H1 (cell line): ENCODE measurements around the gene COL5A1. TPM values are rescaled to one million over a fixed set of nuclear protein-coding genes. Genes with fewer than 3 reads are reported as not detected.

ENCODE experiments used
- BACH1 ChIP-seq: IDR thresholded peaks from 2 replicates; pipeline ENCODE4 v1.6.1; 2012; ENCODE audit warnings: low read length, improper control_type of control experiment
- BCL11A ChIP-seq, 2 experiments: IDR thresholded peaks; one replicate each; pipeline ENCODE4 v1.6.1; 2011; ENCODE audit warnings: low read depth in 2 of 2, low read length in 2 of 2, mild to moderate bottlenecking in 2 of 2
- HDAC2 ChIP-seq, 2 experiments: fragments of 300-600 bp in 1 of 2; sonication (generic) in 1 of 2; IDR thresholded peaks; 2 replicates each; pipeline ENCODE4 v1.6.1; 2011 to 2012; ENCODE audit warnings: low read depth in 2 of 2, low read length in 2 of 2, mild to moderate bottlenecking in 2 of 2, moderate library complexity in 2 of 2, borderline replicate concordance in 1 of 2, inconsistent platforms in 1 of 2
- HDAC6 ChIP-seq: IDR thresholded peaks from one replicate; pipeline ENCODE4 v1.7.1; 2012; ENCODE audit warnings: low read depth, mild to moderate bottlenecking, inconsistent platforms, low read length, moderate library complexity
- POLR2A ChIP-seq, 2 experiments: IDR thresholded peaks; 1 replicate in 1 of 2; 2 replicates in 1 of 2; pipeline ENCODE4 v1.6.1; 2011; ENCODE audit warnings: low read depth in 2 of 2, low read length in 2 of 2, mild to moderate bottlenecking in 2 of 2; ENCODE audit errors: control extremely low read depth in 1 of 2
- POLR2AphosphoS5 ChIP-seq: IDR thresholded peaks from 2 replicates; pipeline ENCODE4 v1.6.1; 2011; ENCODE audit warnings: low read depth, low read length
- SIRT6 ChIP-seq: IDR thresholded peaks from one replicate; pipeline ENCODE4 v1.7.1; 2012; ENCODE audit warnings: low read length, inconsistent platforms
- TAF1 ChIP-seq: IDR thresholded peaks from 2 replicates; pipeline ENCODE4 v1.6.1; 2011; ENCODE audit warnings: mild to moderate bottlenecking, low read depth, low read length
- polyA plus RNA-seq, 7 experiments: library from polyadenylated mRNA; depleted of rRNA in 3 of 7; stranded (reverse) in 5 of 7; unstranded in 2 of 7; fragments of >200 nt in 5 of 7; fragments of 200-250 nt in 2 of 7; gene quantifications; 1 replicate in 5 of 7; 2 replicates in 1 of 7; 4 replicates in 1 of 7; pipeline versions ENCODE4 v1.2.1 to v1.2.3, GENCODE V29; 2011 to 2013; ENCODE audit warnings: missing spikeins in 2 of 7, mixed read lengths in 2 of 7
- total RNA-seq: library from RNA; stranded (reverse); fragmentation: NEBNext Ultra II Directional; extraction: Animal tissue kit (Norgen Biotek cat#: 25700); gene quantifications from 2 replicates; pipeline ENCODE4 v1.2.1, GENCODE V29; 2021
- TF ChIP-seq, protein P1 (sequence below): fragments of 300-600 bp; sonication (generic); IDR thresholded peaks from 2 replicates; pipeline ENCODE4 v1.7.1; 2012; ENCODE audit warnings: low read length, moderate library complexity, mild to moderate bottlenecking, inconsistent platforms; ENCODE audit not compliant: insufficient replicate concordance

The COL5A1 gene
- total and polyA plus RNA-seq, 2 of the 8 experiments (the other 6 are each of a cell fraction or from before 2014, with no cell fraction given) = 3.8 to 12.0 TPM

DNA sequence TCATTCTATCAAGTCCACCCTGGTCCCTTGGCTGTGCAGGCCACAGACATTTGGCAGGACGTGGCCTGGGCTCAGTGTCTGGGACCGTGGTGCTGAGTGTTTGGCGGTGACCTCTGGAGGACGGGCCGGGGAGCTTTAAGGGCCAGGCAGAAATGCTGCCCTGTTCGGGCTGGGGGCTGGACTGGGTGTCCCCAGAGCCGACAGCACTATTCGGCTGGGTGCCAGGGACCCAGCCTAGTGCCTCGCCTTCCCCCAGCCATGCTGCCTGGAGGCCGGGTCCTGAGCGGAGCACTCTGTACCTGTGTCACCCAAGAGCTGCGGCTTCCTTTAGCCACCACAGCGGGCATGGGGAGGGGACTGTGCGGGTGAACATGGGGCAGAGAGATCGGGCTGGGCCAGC is 40.4 kb downstream of the COL5A1 start (continued):
- TF ChIP-seq POLR2AphosphoS5 (no peak), SIRT6 (no peak), BACH1 (no peak), HDAC2 (IDR thresholded peaks at IDR 0.05; ENCODE audit: borderline replicate concordance in 1 of 2, low read depth in 2 of 2, low read length in 2 of 2) (no peak), TAF1 (no peak), POLR2A (IDR thresholded peaks at IDR 0.05; ENCODE audit: control extremely low read depth in 1 of 2, low read depth in 2 of 2, low read length in 2 of 2) (no peak), BCL11A (IDR thresholded peaks at IDR 0.05; ENCODE audit: low read depth in 2 of 2, low read length in 2 of 2) (no peak), HDAC6 (no peak)
- TF ChIP-seq, protein P1, sequence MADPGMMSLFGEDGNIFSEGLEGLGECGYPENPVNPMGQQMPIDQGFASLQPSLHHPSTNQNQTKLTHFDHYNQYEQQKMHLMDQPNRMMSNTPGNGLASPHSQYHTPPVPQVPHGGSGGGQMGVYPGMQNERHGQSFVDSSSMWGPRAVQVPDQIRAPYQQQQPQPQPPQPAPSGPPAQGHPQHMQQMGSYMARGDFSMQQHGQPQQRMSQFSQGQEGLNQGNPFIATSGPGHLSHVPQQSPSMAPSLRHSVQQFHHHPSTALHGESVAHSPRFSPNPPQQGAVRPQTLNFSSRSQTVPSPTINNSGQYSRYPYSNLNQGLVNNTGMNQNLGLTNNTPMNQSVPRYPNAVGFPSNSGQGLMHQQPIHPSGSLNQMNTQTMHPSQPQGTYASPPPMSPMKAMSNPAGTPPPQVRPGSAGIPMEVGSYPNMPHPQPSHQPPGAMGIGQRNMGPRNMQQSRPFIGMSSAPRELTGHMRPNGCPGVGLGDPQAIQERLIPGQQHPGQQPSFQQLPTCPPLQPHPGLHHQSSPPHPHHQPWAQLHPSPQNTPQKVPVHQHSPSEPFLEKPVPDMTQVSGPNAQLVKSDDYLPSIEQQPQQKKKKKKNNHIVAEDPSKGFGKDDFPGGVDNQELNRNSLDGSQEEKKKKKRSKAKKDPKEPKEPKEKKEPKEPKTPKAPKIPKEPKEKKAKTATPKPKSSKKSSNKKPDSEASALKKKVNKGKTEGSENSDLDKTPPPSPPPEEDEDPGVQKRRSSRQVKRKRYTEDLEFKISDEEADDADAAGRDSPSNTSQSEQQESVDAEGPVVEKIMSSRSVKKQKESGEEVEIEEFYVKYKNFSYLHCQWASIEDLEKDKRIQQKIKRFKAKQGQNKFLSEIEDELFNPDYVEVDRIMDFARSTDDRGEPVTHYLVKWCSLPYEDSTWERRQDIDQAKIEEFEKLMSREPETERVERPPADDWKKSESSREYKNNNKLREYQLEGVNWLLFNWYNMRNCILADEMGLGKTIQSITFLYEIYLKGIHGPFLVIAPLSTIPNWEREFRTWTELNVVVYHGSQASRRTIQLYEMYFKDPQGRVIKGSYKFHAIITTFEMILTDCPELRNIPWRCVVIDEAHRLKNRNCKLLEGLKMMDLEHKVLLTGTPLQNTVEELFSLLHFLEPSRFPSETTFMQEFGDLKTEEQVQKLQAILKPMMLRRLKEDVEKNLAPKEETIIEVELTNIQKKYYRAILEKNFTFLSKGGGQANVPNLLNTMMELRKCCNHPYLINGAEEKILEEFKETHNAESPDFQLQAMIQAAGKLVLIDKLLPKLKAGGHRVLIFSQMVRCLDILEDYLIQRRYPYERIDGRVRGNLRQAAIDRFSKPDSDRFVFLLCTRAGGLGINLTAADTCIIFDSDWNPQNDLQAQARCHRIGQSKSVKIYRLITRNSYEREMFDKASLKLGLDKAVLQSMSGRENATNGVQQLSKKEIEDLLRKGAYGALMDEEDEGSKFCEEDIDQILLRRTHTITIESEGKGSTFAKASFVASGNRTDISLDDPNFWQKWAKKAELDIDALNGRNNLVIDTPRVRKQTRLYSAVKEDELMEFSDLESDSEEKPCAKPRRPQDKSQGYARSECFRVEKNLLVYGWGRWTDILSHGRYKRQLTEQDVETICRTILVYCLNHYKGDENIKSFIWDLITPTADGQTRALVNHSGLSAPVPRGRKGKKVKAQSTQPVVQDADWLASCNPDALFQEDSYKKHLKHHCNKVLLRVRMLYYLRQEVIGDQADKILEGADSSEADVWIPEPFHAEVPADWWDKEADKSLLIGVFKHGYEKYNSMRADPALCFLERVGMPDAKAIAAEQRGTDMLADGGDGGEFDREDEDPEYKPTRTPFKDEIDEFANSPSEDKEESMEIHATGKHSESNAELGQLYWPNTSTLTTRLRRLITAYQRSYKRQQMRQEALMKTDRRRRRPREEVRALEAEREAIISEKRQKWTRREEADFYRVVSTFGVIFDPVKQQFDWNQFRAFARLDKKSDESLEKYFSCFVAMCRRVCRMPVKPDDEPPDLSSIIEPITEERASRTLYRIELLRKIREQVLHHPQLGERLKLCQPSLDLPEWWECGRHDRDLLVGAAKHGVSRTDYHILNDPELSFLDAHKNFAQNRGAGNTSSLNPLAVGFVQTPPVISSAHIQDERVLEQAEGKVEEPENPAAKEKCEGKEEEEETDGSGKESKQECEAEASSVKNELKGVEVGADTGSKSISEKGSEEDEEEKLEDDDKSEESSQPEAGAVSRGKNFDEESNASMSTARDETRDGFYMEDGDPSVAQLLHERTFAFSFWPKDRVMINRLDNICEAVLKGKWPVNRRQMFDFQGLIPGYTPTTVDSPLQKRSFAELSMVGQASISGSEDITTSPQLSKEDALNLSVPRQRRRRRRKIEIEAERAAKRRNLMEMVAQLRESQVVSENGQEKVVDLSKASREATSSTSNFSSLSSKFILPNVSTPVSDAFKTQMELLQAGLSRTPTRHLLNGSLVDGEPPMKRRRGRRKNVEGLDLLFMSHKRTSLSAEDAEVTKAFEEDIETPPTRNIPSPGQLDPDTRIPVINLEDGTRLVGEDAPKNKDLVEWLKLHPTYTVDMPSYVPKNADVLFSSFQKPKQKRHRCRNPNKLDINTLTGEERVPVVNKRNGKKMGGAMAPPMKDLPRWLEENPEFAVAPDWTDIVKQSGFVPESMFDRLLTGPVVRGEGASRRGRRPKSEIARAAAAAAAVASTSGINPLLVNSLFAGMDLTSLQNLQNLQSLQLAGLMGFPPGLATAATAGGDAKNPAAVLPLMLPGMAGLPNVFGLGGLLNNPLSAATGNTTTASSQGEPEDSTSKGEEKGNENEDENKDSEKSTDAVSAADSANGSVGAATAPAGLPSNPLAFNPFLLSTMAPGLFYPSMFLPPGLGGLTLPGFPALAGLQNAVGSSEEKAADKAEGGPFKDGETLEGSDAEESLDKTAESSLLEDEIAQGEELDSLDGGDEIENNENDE = no peak
- TF ChIP-seq, all 59 proteins: peak for 0
